NCI-H226 (cell line): ENCODE measurements around the gene AKR1C3.
A peak's percentile ranks its signal among the peaks of the same experiment; 100 is the strongest.
"Not testable (repeated sequence)": the region's sequence is repeated elsewhere in the genome, so short reads cannot be mapped to it uniquely, and the experiment has no call there.

Experiments used
- DNase-seq: peaks from one replicate; pipeline ENCODE4 v3.0.0-alpha.2; 2015

The AKR1C3 gene

GRCh38 chr10:5094265-5095205, at the start of gene AKR1C3:
Gene AKR1C3 (plus strand): TSS chr10:5094414. CDS start chr10:5094445, 31 bp downstream.
- DNase-seq, result peak; percentile 34

- DNase-seq, result no peak
Observed at GRCh38 chr10:5045095-5045494, 49.1 kb upstream of the AKR1C3 start.

GRCh38 chr10:5046410-5046809, 47.8 kb upstream of the AKR1C3 start:
- DNase-seq, result no peak

- not testable (repeated sequence) for DNase-seq
Observed at GRCh38 chr10:5047055-5047454, 47.2 kb upstream of the AKR1C3 start.

- no peak for DNase-seq
Observed at GRCh38 chr10:5047912-5048628, 46.1 kb upstream of the AKR1C3 start.

- DNase-seq, result not testable (repeated sequence)
Observed at GRCh38 chr10:5052951-5053500, 41.2 kb upstream of the AKR1C3 start.

GRCh38 chr10:5054831-5055230, 39.4 kb upstream of the AKR1C3 start:
- DNase-seq, result not testable (repeated sequence)

GRCh38 chr10:5059267-5059666, 34.9 kb upstream of the AKR1C3 start:
- DNase-seq, result not testable (repeated sequence)

GRCh38 chr10:5060791-5061190, 33.4 kb upstream of the AKR1C3 start:
- not testable (repeated sequence) for DNase-seq

GRCh38 chr10:5064656-5065055, 29.6 kb upstream of the AKR1C3 start:
- no peak for DNase-seq

- no peak for DNase-seq
Observed at GRCh38 chr10:5068274-5068984, 25.8 kb upstream of the AKR1C3 start.

- DNase-seq, result no peak
Observed at GRCh38 chr10:5070648-5071410, 23.4 kb upstream of the AKR1C3 start.

- peak; percentile 6 for DNase-seq
Observed at GRCh38 chr10:5071411-5072198, 22.6 kb upstream of the AKR1C3 start.

- no peak for DNase-seq
Observed at GRCh38 chr10:5073659-5074058, 20.6 kb upstream of the AKR1C3 start.

GRCh38 chr10:5076615-5077014, 17.6 kb upstream of the AKR1C3 start:
- DNase-seq, result no peak

- no peak for DNase-seq
Observed at GRCh38 chr10:5078547-5079180, 15.6 kb upstream of the AKR1C3 start.

- no peak for DNase-seq
Observed at GRCh38 chr10:5079306-5079830, 14.8 kb upstream of the AKR1C3 start.

- no peak for DNase-seq
Observed at GRCh38 chr10:5079836-5080235, 14.4 kb upstream of the AKR1C3 start.

- DNase-seq, result no peak
Observed at GRCh38 chr10:5081091-5081490, 13.1 kb upstream of the AKR1C3 start.

- no peak for DNase-seq
Observed at GRCh38 chr10:5088703-5089261, 5.4 kb upstream of the AKR1C3 start.
